SK-N-SH (cell line): ENCODE measurements around the gene DMD.

ENCODE experiments used
- CHD2 ChIP-seq: fragments of 150-350 bp; IDR thresholded peaks from 2 replicates; pipeline ENCODE4 v1.6.1; 2018; ENCODE audit warnings: low read length; ENCODE audit not compliant: partially characterized antibody
- EP300 ChIP-seq, 2 experiments: IDR thresholded peaks; 2 replicates each; pipeline versions ENCODE4 v1.4.0 to v1.6.1; 2012; ENCODE audit warnings: borderline replicate concordance in 1 of 2, low read depth in 1 of 2, low read length in 1 of 2
- FOXM1 ChIP-seq: IDR thresholded peaks from 2 replicates; pipeline ENCODE4 v1.4.0; 2012; ENCODE audit warnings: low read depth, mild to moderate bottlenecking
- JUND ChIP-seq: IDR thresholded peaks from 2 replicates; pipeline ENCODE4 v1.4.0; 2012
- MXI1 ChIP-seq: IDR thresholded peaks from 2 replicates; pipeline ENCODE4 v1.6.1; 2012; ENCODE audit warnings: mild to moderate bottlenecking, low read depth, low read length, improper control_type of control experiment
- POLR2AphosphoS5 ChIP-seq: IDR thresholded peaks from 2 replicates; pipeline ENCODE4 v1.6.1; 2012; ENCODE audit warnings: low read depth, low read length
- RAD21 ChIP-seq: IDR thresholded peaks from 2 replicates; pipeline ENCODE4 v1.6.1; 2012; ENCODE audit warnings: mild to moderate bottlenecking, low read length
- RFX5 ChIP-seq: IDR thresholded peaks from 2 replicates; pipeline ENCODE4 v1.6.1; 2012; ENCODE audit warnings: mild to moderate bottlenecking, improper control_type of control experiment, low read length
- TF ChIP-seq, protein P1 (sequence below): fragments of 200-600 bp; sonication (generic); IDR thresholded peaks from 2 replicates; pipeline ENCODE4 v1.6.1; 2017; ENCODE audit warnings: antibody characterized with exemption, mild to moderate bottlenecking, moderate library complexity
- TF ChIP-seq, protein P2 (sequence below): fragments of 150-350 bp; IDR thresholded peaks from 2 replicates; pipeline ENCODE4 v1.6.1; 2017; ENCODE audit warnings: antibody characterized with exemption, low read length, low read depth, borderline replicate concordance
- TF ChIP-seq, protein P3 (sequence below): IDR thresholded peaks from 2 replicates; pipeline ENCODE4; 2012
- TF ChIP-seq, protein P4 (sequence below): IDR thresholded peaks from 2 replicates; pipeline ENCODE4 v1.6.1; 2012; ENCODE audit warnings: mild to moderate bottlenecking, low read depth, low read length, moderate library complexity
- TF ChIP-seq, protein P5 (sequence below): IDR thresholded peaks from 2 replicates; pipeline ENCODE4 v1.4.0; 2012; ENCODE audit warnings: low read depth

DNA sequence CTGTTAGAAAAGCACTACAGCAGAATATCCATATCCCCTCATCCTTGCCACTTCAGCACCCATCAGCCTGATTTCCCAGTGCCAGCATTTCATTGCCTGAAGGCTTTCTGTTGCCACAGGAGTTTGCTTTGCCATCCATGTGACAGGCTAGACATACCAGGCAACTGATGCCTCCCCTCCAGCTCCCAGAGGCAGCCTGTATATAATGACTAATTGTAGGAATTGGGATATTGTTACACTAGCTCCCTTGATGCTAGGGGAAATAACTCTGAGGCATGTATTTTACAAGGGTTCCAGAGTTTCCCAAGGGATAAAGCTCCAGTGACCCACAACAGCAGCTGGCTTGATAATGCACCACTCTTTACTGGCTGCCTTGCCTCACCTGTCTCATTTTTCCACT is 1531.5 kb downstream of the DMD start:
- TF ChIP-seq FOXM1 (no peak), EP300 (IDR thresholded peaks at IDR 0.05; ENCODE audit: borderline replicate concordance in 1 of 2, low read depth in 1 of 2, low read length in 1 of 2) (no peak), RFX5 (no peak), POLR2AphosphoS5 (no peak), CHD2 (no peak), JUND (no peak), MXI1 (no peak), RAD21 (no peak)
- TF ChIP-seq, protein P1, sequence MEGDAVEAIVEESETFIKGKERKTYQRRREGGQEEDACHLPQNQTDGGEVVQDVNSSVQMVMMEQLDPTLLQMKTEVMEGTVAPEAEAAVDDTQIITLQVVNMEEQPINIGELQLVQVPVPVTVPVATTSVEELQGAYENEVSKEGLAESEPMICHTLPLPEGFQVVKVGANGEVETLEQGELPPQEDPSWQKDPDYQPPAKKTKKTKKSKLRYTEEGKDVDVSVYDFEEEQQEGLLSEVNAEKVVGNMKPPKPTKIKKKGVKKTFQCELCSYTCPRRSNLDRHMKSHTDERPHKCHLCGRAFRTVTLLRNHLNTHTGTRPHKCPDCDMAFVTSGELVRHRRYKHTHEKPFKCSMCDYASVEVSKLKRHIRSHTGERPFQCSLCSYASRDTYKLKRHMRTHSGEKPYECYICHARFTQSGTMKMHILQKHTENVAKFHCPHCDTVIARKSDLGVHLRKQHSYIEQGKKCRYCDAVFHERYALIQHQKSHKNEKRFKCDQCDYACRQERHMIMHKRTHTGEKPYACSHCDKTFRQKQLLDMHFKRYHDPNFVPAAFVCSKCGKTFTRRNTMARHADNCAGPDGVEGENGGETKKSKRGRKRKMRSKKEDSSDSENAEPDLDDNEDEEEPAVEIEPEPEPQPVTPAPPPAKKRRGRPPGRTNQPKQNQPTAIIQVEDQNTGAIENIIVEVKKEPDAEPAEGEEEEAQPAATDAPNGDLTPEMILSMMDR: no peak
- TF ChIP-seq, protein P2, sequence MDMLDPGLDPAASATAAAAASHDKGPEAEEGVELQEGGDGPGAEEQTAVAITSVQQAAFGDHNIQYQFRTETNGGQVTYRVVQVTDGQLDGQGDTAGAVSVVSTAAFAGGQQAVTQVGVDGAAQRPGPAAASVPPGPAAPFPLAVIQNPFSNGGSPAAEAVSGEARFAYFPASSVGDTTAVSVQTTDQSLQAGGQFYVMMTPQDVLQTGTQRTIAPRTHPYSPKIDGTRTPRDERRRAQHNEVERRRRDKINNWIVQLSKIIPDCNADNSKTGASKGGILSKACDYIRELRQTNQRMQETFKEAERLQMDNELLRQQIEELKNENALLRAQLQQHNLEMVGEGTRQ: no peak
- TF ChIP-seq, protein P3, sequence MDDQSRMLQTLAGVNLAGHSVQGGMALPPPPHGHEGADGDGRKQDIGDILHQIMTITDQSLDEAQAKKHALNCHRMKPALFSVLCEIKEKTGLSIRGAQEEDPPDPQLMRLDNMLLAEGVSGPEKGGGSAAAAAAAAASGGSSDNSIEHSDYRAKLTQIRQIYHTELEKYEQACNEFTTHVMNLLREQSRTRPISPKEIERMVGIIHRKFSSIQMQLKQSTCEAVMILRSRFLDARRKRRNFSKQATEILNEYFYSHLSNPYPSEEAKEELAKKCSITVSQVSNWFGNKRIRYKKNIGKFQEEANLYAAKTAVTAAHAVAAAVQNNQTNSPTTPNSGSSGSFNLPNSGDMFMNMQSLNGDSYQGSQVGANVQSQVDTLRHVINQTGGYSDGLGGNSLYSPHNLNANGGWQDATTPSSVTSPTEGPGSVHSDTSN: no peak
- TF ChIP-seq, protein P4, sequence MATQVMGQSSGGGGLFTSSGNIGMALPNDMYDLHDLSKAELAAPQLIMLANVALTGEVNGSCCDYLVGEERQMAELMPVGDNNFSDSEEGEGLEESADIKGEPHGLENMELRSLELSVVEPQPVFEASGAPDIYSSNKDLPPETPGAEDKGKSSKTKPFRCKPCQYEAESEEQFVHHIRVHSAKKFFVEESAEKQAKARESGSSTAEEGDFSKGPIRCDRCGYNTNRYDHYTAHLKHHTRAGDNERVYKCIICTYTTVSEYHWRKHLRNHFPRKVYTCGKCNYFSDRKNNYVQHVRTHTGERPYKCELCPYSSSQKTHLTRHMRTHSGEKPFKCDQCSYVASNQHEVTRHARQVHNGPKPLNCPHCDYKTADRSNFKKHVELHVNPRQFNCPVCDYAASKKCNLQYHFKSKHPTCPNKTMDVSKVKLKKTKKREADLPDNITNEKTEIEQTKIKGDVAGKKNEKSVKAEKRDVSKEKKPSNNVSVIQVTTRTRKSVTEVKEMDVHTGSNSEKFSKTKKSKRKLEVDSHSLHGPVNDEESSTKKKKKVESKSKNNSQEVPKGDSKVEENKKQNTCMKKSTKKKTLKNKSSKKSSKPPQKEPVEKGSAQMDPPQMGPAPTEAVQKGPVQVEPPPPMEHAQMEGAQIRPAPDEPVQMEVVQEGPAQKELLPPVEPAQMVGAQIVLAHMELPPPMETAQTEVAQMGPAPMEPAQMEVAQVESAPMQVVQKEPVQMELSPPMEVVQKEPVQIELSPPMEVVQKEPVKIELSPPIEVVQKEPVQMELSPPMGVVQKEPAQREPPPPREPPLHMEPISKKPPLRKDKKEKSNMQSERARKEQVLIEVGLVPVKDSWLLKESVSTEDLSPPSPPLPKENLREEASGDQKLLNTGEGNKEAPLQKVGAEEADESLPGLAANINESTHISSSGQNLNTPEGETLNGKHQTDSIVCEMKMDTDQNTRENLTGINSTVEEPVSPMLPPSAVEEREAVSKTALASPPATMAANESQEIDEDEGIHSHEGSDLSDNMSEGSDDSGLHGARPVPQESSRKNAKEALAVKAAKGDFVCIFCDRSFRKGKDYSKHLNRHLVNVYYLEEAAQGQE: no peak
- TF ChIP-seq, protein P5, sequence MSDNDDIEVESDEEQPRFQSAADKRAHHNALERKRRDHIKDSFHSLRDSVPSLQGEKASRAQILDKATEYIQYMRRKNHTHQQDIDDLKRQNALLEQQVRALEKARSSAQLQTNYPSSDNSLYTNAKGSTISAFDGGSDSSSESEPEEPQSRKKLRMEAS: no peak
